ENCODE data around the gene CPM.

DNA sequence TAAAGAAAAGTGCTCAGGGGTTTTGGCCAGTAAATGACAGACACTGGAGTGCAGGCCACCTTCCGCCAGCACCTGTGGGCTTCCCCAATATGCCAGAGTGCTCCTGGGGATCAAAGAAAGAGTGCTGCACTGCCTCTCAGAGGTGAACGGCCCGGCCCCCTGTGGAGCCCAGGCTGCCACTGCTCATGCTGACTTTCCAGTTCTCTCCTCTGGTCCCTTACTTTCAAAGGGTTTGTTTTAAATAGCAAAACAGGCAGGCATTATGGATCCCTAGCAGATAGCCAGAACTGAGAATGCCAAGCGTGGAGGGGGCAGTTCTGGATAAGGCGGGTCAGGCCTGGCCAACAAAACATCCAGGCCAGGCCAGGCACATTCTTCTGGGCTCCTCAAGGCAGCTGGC, 65.4 kb downstream of the CPM start:
- TF ChIP-seq, protein P1, sequence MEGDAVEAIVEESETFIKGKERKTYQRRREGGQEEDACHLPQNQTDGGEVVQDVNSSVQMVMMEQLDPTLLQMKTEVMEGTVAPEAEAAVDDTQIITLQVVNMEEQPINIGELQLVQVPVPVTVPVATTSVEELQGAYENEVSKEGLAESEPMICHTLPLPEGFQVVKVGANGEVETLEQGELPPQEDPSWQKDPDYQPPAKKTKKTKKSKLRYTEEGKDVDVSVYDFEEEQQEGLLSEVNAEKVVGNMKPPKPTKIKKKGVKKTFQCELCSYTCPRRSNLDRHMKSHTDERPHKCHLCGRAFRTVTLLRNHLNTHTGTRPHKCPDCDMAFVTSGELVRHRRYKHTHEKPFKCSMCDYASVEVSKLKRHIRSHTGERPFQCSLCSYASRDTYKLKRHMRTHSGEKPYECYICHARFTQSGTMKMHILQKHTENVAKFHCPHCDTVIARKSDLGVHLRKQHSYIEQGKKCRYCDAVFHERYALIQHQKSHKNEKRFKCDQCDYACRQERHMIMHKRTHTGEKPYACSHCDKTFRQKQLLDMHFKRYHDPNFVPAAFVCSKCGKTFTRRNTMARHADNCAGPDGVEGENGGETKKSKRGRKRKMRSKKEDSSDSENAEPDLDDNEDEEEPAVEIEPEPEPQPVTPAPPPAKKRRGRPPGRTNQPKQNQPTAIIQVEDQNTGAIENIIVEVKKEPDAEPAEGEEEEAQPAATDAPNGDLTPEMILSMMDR (conservative IDR thresholded peaks at IDR 0.05; ENCODE audit: low read length), result no peak
- TF ChIP-seq EZH2phosphoT487 (IDR thresholded peaks at IDR 0.05; ENCODE audit: borderline replicate concordance, low read depth, low read length), result no peak
